Thyroid gland (tissue), 4 donors: ENCODE data around the gene MAST4.

ENCODE experiments used
- CTCF ChIP-seq, 6 experiments: fragments of 200-600 bp in 3 of 6; fragments of 450-650 bp in 3 of 6; sonication (generic) in 3 of 6; IDR thresholded peaks; one replicate each; pipeline ENCODE4 v1.5.1; 2016 to 2019; ENCODE audit warnings: antibody characterized with exemption in 6 of 6, mild to moderate bottlenecking in 2 of 6, inconsistent platforms in 1 of 6, moderate library complexity in 1 of 6
- POLR2A ChIP-seq, 2 donors: fragments of 450-650 bp; IDR thresholded peaks; one replicate each; pipeline ENCODE4 v1.6.1; 2017; ENCODE audit warnings: antibody characterized with exemption in 2 of 2, mild to moderate bottlenecking in 2 of 2, moderate library complexity in 1 of 2

- no peak for TF ChIP-seq CTCF (IDR thresholded peaks at IDR 0.05)
- no peak for TF ChIP-seq POLR2A (IDR thresholded peaks at IDR 0.05)
Measured at GRCh38 chr5:67021031-67021430, 424.8 kb downstream of the MAST4 start.
